HEK293 (cell line): ENCODE results near the gene DENND5A.

Experiments used
- CTCF ChIA-PET: fragments of 350-600 bp; formaldehyde crosslinking; extraction: SDS; loops from one replicate; lab custom pipeline; 2021; ENCODE audit warnings: antibody characterized with exemption; lab: Yijun Ruan, JAX
- POLR2A ChIA-PET: fragments of 300-600 bp; formaldehyde crosslinking; extraction: SDS; loops from one replicate; lab custom pipeline; 2020; ENCODE audit warnings: antibody characterized with exemption, inconsistent platforms; lab: Yijun Ruan, JAX
- H3K27ac ChIP-seq: fragments of 200-500 bp; sonication (Bioruptor generic); 2 replicates; pipeline ENCODE4 v1.5.1; 2014; ENCODE audit warnings: low read depth, low read length, control low read depth, inconsistent platforms; ENCODE audit errors: extremely low read depth
- H3K36me3 ChIP-seq, 2 experiments: fragments of 200-500 bp in 1 of 2; sonication (Bioruptor generic) in 1 of 2; 1 replicate in 1 of 2; 2 replicates in 1 of 2; pipeline ENCODE4 v1.5.1; 2014 to 2017; ENCODE audit warnings: inconsistent platforms in 2 of 2, low read length in 2 of 2; ENCODE audit not compliant: control insufficient read depth in 2 of 2, insufficient read depth in 1 of 2
- H3K4me1 ChIP-seq: fragments of 200-500 bp; sonication (Bioruptor generic); 2 replicates; pipeline ENCODE4 v1.5.1; 2014; ENCODE audit warnings: mild to moderate bottlenecking, low read length, inconsistent platforms; ENCODE audit not compliant: control insufficient read depth, insufficient read depth
- H3K4me3 ChIP-seq: 2 replicates; pipeline ENCODE4 v1.5.1; 2011; ENCODE audit warnings: low read depth, mild to moderate bottlenecking, control low read depth, low read length, moderate library complexity
- H3K9me3 ChIP-seq: fragments of 200-500 bp; sonication (Bioruptor generic); 2 replicates; pipeline ENCODE4 v1.5.1; 2014; ENCODE audit warnings: low read depth, low read length, inconsistent platforms; ENCODE audit not compliant: control insufficient read depth, insufficient read depth
- CTCF ChIP-seq: fragments of 450-650 bp; formaldehyde crosslinking; IDR thresholded peaks from 2 replicates; pipeline ENCODE4 v1.5.1; 2016; ENCODE audit warnings: missing biosample characterization, missing genetic modification characterization
- IKZF3 ChIP-seq: fragments of 450-650 bp; IDR thresholded peaks from 2 replicates; pipeline ENCODE4 v1.5.0; 2018; ENCODE audit warnings: missing biosample characterization, mild to moderate bottlenecking, missing genetic modification characterization, moderate library complexity
- MZF1 ChIP-seq: fragments of 450-650 bp; formaldehyde crosslinking; IDR thresholded peaks from 2 replicates; pipeline ENCODE4 v1.5.1; 2017; ENCODE audit warnings: missing biosample characterization, missing genetic modification characterization, borderline replicate concordance
- OSR2 ChIP-seq: fragments of 450-650 bp; formaldehyde crosslinking; IDR thresholded peaks from 2 replicates; pipeline ENCODE4 v1.5.1; 2016; ENCODE audit warnings: missing biosample characterization, missing genetic modification characterization
- PRDM6 ChIP-seq: fragments of 450-650 bp; formaldehyde crosslinking; IDR thresholded peaks from 2 replicates; pipeline ENCODE4 v1.5.1; 2017; ENCODE audit warnings: missing biosample characterization, missing genetic modification characterization
- SP7 ChIP-seq: fragments of 450-650 bp; formaldehyde crosslinking; IDR thresholded peaks from 2 replicates; pipeline ENCODE4 v1.5.1; 2016; ENCODE audit warnings: missing biosample characterization, missing genetic modification characterization
- WT1 ChIP-seq: fragments of 450-650 bp; formaldehyde crosslinking; IDR thresholded peaks from 2 replicates; pipeline ENCODE4 v1.5.1; 2016; ENCODE audit warnings: missing biosample characterization, missing genetic modification characterization
- ZBTB17 ChIP-seq: fragments of 450-650 bp; formaldehyde crosslinking; IDR thresholded peaks from 2 replicates; pipeline ENCODE4 v1.5.1; 2016; ENCODE audit warnings: missing biosample characterization, missing genetic modification characterization
- ZIC2 ChIP-seq: fragments of 450-650 bp; formaldehyde crosslinking; IDR thresholded peaks from 2 replicates; pipeline ENCODE4 v1.5.1; 2016; ENCODE audit warnings: missing biosample characterization, missing genetic modification characterization
- ZNF214 ChIP-seq: fragments of 450-650 bp; formaldehyde crosslinking; IDR thresholded peaks from 2 replicates; pipeline ENCODE4 v1.5.1; 2017; ENCODE audit warnings: missing biosample characterization, mild to moderate bottlenecking, missing genetic modification characterization, borderline replicate concordance
- ZNF24 ChIP-seq: fragments of 450-650 bp; formaldehyde crosslinking; IDR thresholded peaks from 2 replicates; pipeline ENCODE4 v1.5.1; 2016; ENCODE audit warnings: missing biosample characterization, missing genetic modification characterization
- ZNF311 ChIP-seq: fragments of 450-650 bp; formaldehyde crosslinking; IDR thresholded peaks from 2 replicates; pipeline ENCODE4 v1.5.1; 2017; ENCODE audit warnings: missing biosample characterization, missing genetic modification characterization, borderline replicate concordance
- ZNF366 ChIP-seq: fragments of 450-650 bp; formaldehyde crosslinking; conservative IDR thresholded peaks from 2 replicates; pipeline ENCODE4 v1.5.1; 2016; ENCODE audit warnings: missing biosample characterization, missing genetic modification characterization
- ZNF394 ChIP-seq: fragments of 450-650 bp; formaldehyde crosslinking; IDR thresholded peaks from 2 replicates; pipeline ENCODE4 v1.5.1; 2016; ENCODE audit warnings: missing biosample characterization, missing genetic modification characterization, mild to moderate bottlenecking, moderate library complexity, borderline replicate concordance
- ZNF530 ChIP-seq: fragments of 450-650 bp; formaldehyde crosslinking; IDR thresholded peaks from 2 replicates; pipeline ENCODE4 v1.5.1; 2016; ENCODE audit warnings: low read depth, missing biosample characterization, missing genetic modification characterization
- ZNF654 ChIP-seq: fragments of 450-650 bp; formaldehyde crosslinking; IDR thresholded peaks from 2 replicates; pipeline ENCODE4 v1.5.1; 2016; ENCODE audit warnings: low read depth, missing biosample characterization, missing genetic modification characterization

The DENND5A gene

GRCh38 chr11:9138133-9138453 is 127.1 kb downstream of the DENND5A start:
- H3K4me3 ChIP-seq = no peak overlapping the region
- peaks cover 0 to 70% of the 10 kb centered on the region in 2 experiments; a peak in 2 of 3 replicates for H3K36me3 ChIP-seq
- H3K9me3 ChIP-seq = no peaks in the 10 kb centered on the region
- CTCF ChIA-PET = interaction anchor here (0.5 to 5.2 kb wide), 52 partner anchors 8 to 1191 kb away, joined by 3 to 78 read pairs (median 4); no protein-coding TSS in a partner anchor
- TF ChIP-seq SP7 (tag by site-specific recombination) = 0 out of 2 replicates have a peak, but pooled peaks have one; percentile 27
- TF ChIP-seq ZNF530 (tag by site-specific recombination) = no peak
- peak; percentile 10; the same call in 1 of the 2 replicates for TF ChIP-seq MZF1 (tag by site-specific recombination)
- peaks cover 15% of the 10 kb centered on the region for H3K4me1 ChIP-seq
- POLR2A ChIA-PET = interaction anchor here (1.0 to 1.3 kb wide), 5 partner anchors 122 to 456 kb away, joined by 3 to 7 read pairs (median 4); partner anchors contain the start of genes DENND5A, RPL27A, TMEM9B and TRIM66
- H3K27ac ChIP-seq = peak overlapping the region; percentile 66

DNA sequence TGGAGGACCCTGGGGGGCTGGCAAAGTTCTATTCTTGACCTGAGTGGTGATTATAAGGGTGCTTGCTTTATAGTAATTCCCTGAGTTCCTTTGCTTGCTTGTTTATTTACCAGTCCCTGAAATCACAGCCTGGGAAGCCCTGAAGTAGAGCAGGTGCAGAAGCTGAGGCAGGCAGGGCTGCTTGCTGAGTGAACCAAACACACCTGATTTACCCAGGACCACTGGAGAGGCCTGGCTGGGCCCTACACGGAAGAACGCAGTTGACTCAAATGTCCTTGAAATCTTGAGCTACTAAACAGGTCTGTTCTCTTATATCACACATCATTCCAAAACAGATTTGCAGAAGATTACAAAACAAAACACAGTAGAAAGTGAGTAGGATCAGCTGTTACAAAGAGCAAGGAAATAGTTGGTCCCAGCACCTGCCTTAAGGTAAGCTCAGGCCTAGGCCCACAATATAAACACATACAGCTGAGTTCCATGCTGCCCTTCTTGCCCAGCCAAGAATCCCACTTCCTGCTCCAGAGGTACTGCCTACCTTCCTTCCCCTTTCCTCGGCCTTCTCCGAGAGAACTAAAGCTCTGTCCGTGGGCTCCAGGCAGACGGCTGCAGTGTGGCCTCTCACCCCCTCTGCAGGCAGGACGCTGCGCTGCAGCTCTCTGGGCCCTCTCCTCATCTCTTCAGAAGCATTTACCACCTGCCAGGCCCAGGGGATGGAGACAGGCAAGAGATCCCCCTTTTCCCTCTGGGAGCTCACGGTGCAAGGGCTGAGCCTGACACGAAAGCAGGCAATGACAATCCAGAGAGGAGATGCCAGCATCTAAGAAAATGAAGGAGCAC is 127.6 kb downstream of the DENND5A start:
- Histone ChIP-seq H3K36me3 (peaks cover 0 to 64% of the 10 kb centered on the region in 2 experiments; a peak in 2 of 3 replicates), H3K9me3 (no peaks in the 10 kb centered on the region), H3K4me3 (no peak overlapping the region), H3K4me1 (peaks cover 15% of the 10 kb centered on the region), H3K27ac (no peak overlapping the region)
- ChIA-PET CTCF (interaction anchor here (0.5 to 5.2 kb wide), 58 partner anchors 8 to 1190 kb away, joined by 3 to 78 read pairs (median 4); no protein-coding TSS in a partner anchor), POLR2A (interaction anchor here (0.8 to 1.3 kb wide), 6 partner anchors 122 to 455 kb away, joined by 3 to 7 read pairs (median 4); partner anchors contain the start of genes AKIP1, DENND5A, RPL27A and TMEM9B)
- peak; percentile 94; the same call in 1 of the 2 replicates for TF ChIP-seq MZF1 (tag by site-specific recombination)
- no peak for TF ChIP-seq ZNF311
- TF ChIP-seq IKZF3 (tag by site-specific recombination) = 0 out of 2 replicates have a peak, but pooled peaks have one; percentile 49
- TF ChIP-seq ZNF366 (tag by site-specific recombination) = peak; percentile 47
- 0 out of 2 replicates have a peak, but pooled peaks have one; percentile 35 for TF ChIP-seq ZNF24 (tag by site-specific recombination)
- no peak for TF ChIP-seq ZNF214 (tag by site-specific recombination)
- 0 out of 2 replicates have a peak, but pooled peaks have one; percentile 15 for TF ChIP-seq OSR2 (tag by site-specific recombination)
- 0 out of 2 replicates have a peak, but pooled peaks have one; percentile 21 for TF ChIP-seq WT1
- TF ChIP-seq ZNF654 (tag by site-specific recombination) = peak; percentile 54
- peak; percentile 34 for TF ChIP-seq ZIC2 (tag by site-specific recombination)
- peak; percentile 59 for TF ChIP-seq ZBTB17 (tag by site-specific recombination)
- TF ChIP-seq CTCF (tag by site-specific recombination) = peak; percentile 64
- no peak for TF ChIP-seq ZNF394

DNA sequence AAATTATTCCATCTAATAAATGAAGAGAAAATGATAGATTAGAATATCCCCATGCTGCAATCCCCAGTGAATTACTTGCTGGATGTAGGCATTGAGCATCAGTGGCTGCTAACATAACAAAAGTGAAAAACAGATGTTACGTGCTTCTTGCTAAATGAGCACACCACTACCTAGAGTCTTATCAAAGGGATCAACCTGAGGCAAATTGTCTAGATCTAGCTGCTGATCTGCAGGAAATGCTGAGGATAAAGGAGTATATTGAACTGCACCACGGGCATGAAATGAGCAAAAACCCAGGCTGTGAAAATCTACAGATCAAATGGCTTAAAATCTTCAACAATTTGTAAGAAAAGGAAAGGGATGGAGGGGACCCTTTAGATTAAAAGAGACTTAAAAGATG is 128.4 kb downstream of the DENND5A start:
- ChIA-PET POLR2A (interaction anchor here (1.3 kb wide), 1 partner anchor 121 kb away, joined by 3 read pairs; no protein-coding TSS in a partner anchor), CTCF (interaction anchor here (0.9 to 5.2 kb wide), 19 partner anchors 7 to 336 kb away, joined by 3 to 78 read pairs (median 7); no protein-coding TSS in a partner anchor)
- Histone ChIP-seq H3K36me3 (peaks cover 0 to 62% of the 10 kb centered on the region in 2 experiments; a peak in 2 of 3 replicates), H3K27ac (no peak overlapping the region), H3K9me3 (no peaks in the 10 kb centered on the region), H3K4me1 (peaks cover 15% of the 10 kb centered on the region), H3K4me3 (no peak overlapping the region)
- TF ChIP-seq PRDM6 = no peak
